ENCODE results near the gene WSB1.

The WSB1 gene

DNA sequence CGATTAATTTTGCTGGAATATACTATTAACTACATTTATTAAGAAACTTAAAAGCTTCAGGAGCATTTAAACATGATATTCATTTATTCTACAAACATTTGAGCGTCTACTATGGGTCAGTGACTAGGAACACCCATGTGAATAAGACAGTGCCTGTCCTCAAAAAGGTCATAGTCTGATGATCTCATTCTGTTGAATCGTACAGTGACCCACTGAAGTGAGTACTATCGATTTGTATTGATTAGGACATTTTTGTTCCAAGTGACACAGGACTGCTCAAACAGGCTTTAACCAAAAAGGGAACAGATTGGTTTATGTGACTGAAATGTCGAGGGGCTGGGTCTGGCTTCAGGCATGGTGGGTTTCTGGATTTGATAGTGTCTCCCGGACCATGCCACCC lies 68.6 kb downstream of the WSB1 start:
- no peak for DNase-seq

DNA sequence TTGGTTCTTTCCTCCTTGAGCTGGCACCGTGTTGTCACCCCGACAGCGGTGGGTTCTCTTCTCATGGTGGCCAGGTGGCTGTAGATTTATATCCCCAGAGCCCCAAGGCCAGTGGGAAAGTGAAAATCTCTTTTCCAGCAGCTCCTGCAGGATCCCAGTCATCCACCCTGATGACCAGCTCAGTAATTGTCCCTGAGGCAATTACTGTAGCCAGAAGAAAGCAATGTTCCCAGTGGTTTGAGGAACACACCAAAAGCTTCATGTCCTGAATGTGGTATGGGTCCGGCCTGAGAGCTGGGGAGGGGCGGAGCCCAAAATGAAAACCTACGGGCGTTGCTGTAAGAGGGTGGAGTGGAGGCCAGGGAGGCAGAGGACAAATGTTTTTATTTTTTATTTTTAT lies 69.0 kb downstream of the WSB1 start:
- DNase-seq: no peak

DNA sequence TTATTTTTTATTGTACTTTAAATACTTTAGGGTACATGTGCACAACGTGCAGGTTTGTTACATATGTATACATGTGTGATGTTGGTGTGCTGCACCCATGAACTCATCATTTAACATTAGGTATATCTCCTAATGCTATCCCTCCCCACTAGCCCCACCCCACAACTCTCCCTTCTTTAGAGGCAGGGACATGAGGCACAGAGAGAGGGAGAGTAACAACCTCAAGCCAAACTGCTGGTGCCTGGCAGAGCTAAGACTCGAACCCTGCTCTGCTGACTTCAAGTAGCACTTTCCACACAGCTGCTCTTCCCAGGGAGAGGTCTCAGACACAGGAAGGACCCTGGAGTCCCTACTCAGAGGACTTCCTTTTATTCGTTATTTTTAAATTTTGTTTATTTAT lies 69.4 kb downstream of the WSB1 start:
- DNase-seq: no peak

Data from activated gamma-delta T cell (primary cell).